Activated T-cell treated with anti-CD3 and anti-CD28 coated beads, Interleukin-2, amount 50 U/mL, for 48 hours (primary cell): ENCODE measurements around the gene NEU3.
"Not testable (repeated sequence)": the region's sequence is repeated elsewhere in the genome, so short reads cannot be mapped to it uniquely, and the experiment has no call there.

Experiments used
- DNase-seq, 2 experiments: peaks; one replicate each; pipeline ENCODE4 v3.0.0-alpha.2; 2020

The NEU3 gene

DNA sequence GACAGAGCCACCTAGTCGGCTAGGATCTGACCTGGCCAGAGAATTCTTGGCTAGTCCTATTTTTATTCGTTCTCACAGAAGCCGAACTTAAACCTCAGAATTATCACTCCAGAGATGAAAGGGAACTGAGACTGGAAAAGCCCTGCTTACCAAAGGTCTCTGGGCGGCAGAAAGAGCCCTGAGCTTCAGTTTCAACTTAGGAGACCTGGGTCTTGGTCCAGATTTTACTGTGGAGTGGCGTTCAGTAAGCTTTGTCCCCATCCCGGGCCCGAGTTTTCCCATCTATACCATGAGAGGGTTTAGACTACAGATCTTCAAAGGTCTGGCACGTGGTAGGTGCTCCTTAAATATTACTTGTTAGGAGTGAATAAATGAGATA lies 516 bp downstream of the NEU3 start:
- peak in 1 of 2 experiments; percentile 26 for DNase-seq

DNA sequence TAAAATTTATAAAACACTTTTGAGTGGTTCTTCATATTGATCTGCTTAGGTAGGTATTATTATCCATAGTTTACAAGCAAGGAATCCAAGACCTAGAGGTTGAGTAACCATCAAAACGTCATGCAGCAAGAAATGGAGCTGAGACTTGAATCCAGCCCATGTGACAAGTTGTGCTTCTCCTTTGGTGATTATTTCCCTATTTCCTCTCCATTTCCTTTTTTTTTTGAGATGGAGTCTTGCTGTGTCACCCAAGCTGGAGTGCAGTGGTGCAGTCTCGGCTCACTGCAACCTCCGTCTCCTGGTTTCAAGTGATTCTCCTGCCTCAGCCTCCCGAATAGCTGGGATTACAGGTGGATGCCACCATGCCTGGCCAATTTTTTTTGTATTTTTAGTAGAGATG lies 1.4 kb downstream of the NEU3 start:
- DNase-seq, result not testable (repeated sequence)

DNA sequence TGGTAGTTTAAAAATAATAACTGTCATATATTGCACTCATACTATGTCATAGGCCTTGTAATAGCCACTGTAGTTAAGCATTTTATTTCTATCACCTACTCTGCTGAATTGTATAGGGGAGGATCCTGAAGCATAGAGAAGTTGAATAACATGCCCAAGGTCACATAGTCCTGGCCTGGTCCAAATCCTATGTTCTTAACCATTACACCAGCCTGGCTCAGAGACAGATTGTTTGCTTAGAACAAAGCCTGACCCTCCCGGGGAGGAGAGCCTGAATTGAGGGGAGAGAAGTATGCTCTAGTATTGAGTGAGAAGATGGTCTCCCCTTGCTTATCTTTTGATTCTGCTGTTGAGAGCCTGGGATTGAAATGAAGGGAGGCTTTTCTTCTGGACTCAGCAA lies 2.2 kb downstream of the NEU3 start:
- no peak for DNase-seq

DNA sequence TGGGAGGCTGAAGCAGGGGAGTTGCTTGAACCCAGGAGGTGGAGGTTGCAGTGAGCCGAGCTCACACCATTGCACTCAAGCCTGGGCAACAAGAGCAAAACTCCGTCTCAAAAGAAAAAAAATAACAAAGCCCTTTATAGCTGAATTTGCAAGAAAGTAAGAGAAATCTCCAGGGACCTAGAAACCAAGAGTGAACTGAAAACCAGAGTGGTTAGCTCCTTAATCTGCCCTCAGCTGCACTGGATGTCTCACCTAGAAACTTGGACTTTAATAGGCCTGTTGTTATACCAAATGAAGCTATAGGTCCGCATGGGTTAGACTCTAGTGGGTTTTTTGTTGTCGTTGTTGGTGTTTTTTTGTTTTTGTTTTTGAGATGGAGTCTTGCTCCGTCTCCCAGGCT lies 4.1 kb downstream of the NEU3 start:
- no peak for DNase-seq

DNA sequence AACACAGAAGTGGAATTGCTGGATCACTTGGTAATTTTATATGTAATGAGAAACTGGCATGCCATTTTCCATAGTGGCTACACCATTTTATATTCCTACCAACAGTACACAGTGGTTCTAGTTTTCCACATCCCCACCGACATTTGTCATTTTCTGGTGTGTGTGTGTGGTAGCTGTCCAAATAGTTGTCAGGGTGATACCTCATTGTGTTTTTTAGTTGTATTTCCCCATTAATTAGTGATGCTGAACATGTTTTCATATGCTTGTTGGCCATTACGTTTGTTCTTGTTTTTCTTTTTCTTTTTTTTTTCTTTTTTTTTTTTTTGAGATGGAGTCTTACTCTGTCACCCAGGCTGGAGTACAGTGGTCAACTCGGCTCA lies 12.2 kb downstream of the NEU3 start:
- DNase-seq, result no peak

DNA sequence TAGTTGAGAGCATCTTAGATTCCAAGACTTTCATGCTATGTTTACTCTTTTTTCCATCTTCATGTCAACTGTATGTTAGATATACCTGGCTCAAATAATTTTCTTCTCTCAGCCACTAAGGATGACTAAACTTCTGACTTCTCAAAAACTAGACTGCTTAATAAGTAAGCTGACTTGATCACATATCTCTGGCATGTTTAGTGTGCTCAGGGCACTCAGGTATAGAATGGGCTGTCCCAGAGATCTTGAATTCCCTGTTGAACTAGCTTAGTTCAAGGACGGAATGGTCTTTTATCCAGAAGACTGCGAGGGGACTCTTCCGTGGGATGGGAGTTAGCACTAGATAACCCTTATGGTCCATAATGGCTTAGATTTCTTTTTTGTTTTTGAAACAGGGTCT lies 13.0 kb downstream of the NEU3 start:
- DNase-seq, result no peak

DNA sequence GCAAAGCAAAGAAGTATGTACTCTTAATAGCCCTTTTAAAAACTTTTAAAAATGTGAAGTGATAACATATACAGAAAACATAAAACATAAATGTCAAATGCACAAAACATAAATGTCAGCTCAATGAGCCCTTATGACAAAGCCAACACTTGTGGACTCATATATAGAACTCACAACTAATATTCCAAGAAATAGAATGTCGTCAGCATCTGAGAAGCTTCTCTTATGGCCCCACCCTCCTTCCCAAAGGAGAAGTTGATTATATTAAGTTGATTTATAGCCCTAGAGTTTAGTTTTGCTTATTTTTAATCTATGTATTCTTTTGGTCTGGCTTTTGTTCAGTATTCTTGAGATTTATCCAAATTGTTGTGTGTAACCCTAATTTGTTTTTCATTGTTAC lies 13.8 kb downstream of the NEU3 start:
- DNase-seq, result no peak

DNA sequence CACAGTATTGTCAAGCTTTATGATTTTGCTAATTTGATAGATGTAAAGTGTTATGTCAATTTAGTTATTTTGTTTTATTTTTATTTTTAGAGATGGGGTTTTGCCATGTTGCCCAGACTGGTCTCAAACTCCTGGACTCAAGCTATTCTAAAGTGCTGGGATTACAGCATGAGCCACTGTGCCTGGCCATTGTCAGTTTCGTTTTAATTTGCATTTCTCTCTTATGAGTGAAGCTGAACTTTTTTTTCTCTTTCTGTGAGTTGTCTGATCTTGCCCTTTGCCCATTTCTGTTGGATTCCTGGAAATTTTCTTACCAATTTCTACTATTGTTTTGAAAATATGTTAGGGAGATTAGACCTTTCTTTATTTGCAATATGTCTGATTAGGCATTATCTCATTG lies 15.5 kb downstream of the NEU3 start:
- DNase-seq, result no peak

DNA sequence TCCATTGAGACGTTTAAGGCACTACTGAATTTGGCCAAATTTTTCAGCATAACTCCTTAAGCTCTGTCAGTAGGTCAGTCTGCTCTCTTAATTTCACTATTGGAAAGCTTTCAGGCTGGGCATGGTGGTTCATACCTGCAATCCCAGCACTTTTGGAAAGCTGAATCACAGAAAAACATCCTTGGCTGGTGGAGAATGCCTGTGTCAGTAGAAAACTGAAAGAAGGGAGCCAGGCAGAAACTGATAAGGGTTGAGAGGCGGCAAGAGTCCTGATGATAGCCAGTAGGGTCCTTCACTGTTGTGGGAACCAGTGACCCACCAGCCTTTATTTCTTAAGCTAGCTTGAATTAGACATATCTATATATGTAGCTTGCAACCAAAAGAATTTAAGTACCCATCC lies 22.6 kb downstream of the NEU3 start:
- DNase-seq, result no peak

DNA sequence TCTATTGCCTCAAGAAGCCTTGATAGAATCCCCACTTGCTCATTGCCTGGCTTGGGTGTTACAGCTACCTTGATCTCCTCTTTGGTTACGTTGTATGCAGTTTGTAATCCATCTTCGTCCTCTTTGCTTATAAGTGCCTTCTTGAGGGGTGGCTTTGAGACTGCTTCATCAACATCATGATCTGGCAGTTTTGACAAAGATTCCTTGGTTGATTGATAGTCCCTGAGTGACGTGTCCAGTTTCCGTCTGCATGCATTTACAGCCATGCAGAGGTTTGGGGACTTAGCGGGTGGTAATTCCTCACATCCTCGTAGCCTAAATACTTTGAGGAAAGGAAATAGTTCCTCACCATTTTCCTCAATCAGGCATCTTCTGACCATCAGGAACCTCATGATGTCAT lies 23.1 kb downstream of the NEU3 start:
- DNase-seq, result no peak

DNA sequence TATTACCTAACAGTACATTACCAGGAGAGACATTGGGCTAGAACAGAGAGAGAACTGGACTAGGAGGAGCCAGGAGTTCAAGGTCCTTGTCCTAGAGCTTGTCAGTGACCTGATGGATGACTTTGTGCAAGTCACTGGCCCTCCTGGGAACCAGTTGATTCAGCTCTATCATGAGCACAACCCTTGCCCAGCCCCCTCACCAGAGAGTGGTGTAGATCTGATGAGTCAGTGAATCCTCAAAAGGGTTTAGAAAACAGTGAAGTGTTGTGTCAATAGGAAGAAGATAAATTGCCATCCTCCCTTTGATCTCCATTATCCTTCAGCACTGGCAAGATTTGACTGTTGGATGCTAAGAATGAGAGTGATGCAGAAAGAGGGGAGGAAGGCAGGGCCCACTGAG lies 24.3 kb downstream of the NEU3 start:
- no peak for DNase-seq

DNA sequence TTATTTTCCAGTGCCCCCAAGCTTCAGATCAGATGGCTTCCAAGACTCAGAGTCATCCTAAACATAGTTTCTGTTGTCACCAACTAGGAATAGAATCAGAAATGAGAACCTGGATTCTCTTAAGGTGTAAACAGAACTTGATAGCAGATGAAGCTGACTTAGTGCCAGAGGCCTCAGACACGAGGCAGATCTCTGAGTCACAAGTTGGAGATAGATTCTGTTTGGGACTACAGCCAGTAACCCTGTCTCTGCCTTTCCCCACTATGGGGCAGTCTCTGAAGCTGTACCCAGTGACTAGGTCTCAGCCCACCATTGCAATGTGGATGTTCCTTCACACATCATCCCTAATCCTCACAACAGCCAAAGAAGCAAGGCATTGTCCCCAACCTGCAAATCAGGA lies 25.4 kb downstream of the NEU3 start:
- DNase-seq, result no peak

DNA sequence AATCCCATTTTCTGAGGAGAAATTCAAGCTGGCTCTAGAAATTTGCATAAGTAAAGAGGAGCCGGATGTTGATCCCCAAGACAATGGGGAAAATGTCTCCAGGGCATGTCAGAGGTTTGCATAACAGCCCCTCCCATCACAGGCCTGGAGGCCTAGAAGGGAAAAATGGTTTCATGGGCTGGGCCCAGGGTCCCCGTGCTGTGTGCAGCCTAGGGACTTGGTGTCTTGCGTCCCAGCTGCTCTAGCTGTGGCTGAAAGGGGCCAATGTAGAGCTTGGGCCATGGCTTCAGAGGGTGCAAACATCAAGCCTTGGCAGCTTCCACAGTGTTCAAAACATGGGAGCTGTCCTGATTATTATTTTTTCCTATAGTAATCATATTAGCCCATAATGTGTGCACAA lies 30.5 kb downstream of the NEU3 start:
- DNase-seq, result not testable (repeated sequence)

DNA sequence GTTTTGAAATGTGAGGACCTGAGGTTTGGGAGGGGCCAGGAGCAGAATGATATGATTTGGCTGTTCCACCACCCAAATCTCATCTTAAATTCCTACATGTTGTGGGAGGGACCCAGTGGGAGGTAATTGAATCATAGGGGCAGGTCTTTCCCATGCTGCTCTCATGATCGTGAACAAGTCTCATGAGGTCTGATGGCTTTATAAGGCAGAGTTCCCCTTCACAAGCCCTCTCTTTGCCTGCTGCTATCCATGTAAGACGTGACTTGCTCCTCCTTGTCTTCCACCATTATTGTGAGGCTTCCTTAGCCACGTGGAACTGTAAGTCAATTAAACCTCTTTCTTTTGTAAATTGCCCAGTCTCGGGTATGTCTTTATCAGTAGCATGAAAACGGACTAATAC lies 31.6 kb downstream of the NEU3 start:
- DNase-seq, result not testable (repeated sequence)

DNA sequence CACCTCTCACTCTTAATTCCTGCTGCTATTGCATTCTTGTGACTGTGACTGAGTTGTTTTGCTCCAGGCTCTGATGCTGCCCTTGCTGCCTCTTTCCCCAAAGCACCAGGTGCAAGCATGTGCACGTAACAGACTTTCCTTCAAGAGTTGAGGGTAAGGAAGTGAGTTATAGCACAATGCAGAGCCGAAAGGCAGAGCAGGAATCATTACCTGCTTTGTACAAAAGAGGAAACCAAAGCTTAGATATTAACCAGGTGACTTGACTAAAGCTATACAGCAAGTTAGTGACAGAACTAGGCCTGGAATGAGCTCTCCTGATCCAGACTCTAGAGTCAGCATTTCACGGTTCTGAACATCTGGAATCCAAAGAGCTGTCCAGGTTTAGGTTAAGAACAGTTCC lies 33.6 kb downstream of the NEU3 start:
- no peak for DNase-seq

DNA sequence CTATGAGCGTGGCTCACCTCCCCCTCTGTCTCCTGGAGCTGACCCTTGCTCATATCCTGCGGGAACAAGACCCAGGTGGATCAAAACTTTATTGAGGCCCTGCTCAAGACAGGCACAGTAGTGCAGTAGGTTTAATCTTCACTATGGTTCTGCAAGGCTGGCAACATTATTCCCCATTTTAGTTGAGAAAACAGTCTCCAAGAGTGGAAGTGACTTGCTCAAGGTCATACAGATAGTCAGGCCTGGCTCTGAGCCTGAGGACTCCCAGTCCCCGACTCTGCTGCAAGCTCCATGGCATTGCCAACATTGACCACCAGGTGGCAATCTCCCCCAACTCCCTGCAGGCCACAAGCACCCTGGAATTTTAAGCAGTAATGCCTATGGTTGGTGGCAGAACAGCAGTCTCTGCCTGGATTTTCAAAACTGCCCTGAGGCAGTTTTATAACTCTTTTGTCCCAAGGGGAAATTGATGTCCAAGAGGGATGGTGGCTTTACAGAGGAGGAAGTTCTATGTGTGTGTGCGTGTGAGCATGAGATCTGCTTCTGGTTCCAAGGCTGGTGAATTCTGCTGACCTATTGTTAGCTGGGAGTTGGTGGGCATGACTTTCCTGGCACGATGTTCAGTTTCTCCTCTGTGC lies 34.1 kb downstream of the NEU3 start:
- DNase-seq, result peak; percentile 82 to 87

DNA sequence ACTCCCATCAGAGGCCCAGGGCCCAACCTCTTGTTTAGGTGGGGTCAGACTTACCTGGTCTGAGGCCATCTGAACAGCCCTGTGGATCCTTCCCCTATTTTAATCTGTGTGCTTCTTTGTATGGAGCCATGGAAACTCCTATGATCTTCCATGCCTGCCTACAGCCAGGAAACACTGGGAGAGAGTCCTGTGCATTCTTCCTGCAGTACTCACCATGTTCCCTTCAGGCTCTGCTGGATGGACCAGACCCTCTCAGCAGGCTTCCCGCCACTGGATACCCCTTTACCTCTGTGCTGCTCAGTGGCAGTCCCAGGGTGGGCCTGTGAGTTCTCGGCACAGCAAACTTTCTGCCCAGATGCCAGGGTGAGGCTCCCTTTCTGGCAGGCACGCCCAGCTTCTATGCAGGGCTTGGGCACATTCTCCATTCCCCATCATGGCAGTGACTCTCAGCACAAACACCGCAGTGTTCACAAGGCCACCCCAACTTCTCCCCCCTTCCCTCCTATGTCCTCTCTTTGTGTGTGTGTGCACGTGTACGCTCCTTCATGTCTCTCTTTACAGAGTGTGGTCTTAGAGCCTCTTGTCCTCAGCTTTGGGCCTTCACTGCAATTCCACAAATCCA lies 34.8 kb downstream of the NEU3 start:
- DNase-seq, result no peak

DNA sequence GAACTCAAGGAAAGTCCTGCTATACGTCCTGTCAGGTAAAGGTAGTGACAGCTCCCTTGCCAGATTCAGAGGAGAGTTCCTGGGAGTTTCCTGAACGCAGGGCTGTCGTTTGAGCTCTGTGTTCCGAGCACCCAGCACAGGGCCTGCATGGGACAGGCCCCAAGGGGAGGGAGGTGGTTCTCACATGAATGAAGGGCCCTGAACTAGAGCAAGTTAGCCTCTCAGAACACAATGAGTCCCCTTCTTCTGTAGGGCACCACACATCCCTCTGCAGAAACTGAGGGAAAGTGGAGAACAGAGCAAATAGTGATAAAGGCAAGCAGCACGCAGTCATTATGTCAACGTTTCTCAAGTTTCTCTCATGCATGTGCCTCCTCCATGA lies 35.3 kb downstream of the NEU3 start:
- DNase-seq, result no peak

DNA sequence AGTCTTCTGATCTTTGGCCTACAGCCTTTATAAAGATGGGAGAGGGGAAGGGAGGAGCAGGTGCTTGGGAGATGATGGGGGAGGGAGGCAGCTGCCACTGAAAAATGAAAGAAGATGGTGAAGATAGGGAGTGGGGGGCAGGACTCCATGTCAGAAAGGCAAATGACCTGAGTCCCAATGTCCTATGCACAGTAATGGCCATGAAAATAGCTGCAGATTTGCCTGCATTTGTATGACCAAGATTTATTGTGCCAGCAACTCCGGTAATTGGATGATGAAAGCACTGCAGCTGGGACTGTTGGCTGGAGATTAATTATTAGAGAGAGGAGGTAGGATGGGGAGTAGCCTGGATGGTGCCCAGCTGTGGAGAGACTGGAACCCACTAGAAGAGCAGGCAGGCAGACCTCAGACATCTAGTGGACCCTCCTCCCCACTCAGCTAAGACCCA lies 36.1 kb downstream of the NEU3 start:
- DNase-seq, result no peak

DNA sequence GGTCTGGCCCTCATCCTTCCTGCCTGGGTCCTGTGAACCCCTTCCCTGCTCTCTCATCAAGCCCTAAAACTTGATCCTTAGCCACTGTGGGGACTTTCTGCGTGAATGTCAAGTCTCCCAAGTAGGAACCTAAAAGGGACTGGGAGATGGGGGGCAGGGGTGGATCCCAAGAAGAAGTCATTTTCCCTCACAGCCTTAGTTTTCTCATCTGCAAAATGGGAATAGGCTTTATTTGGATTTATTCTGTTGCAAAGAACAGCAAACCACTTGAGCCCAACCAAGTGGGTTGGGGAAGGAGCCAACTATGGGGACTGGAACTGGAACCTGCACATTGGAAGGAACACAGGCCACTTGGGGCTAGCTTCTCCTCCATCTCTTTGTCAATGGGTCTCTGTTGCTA lies 36.8 kb downstream of the NEU3 start:
- no peak for DNase-seq

DNA sequence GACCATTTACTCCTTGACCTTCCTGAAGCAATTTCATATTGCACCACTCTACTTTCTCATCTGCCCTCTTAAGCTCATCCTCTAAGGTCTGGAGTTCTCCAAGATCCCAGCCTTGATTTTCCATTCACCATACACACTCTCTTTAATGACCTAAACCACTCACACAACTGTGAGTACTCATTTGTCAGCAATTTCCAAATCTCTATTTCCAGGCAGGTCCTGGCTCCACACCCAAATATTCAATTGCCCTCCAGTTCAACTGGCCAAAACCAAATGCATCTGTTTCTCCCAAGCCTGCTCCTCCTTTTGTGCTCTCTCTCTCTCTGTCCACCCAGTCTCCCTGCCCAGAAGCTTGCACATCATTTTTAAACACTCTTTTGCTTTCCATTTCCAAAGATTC lies 39.6 kb downstream of the NEU3 start:
- no peak for DNase-seq

DNA sequence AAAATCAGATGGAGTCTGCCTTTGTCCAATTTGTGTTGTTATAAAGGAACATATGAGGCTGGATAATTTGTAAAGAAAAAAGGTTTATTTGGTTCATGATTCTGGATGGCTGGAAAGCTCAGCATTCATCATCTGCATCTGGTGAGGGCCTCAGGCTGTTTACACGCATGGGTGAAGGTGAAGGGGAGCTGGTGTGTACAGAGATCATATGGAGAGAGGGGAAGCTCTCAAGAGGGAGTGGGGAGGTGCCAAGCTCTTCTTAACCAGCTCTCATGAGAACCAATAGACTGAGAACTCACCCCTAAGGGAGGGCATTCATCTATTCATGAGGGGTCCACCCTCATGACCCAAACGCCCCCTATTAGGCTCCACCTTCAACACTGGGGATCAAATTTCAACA lies 40.0 kb downstream of the NEU3 start:
- DNase-seq, result no peak

DNA sequence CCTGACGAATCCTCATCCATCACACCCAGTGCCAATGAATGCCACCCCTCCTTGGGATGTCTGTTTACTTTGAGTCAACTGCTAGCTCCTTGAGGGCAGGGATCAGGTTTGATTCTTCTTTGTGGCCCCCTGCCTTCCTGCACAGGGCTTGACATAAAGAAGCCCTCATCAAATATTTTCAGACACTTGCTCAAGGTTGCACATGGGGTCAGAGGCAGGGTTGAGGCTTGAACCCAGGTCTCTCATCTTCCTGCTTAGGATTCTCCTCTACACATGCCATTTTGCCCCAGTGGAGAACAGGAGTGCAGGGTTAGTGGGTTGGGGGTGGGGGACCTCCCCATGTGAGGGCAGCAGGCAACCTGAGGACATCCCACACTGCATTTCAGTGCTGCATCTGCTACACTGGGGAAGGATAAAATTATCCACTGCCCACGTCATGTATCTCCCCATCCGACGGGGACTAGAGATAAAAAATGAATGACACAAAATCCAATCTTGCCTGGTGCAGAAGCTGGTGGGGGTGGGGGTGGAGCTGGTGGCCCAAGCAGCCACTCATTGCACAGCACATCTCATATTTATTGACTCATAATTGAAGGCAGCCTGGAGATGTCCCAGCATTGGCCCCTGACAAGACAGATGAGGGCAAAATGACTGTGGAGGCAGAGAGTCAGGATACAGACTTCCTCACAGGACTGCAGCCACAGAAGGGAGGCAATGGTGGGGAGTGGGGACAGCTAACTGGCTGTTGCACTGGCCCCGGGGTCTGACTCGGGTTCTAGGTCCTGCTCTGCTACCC lies 41.3 kb downstream of the NEU3 start:
- no peak for DNase-seq

DNA sequence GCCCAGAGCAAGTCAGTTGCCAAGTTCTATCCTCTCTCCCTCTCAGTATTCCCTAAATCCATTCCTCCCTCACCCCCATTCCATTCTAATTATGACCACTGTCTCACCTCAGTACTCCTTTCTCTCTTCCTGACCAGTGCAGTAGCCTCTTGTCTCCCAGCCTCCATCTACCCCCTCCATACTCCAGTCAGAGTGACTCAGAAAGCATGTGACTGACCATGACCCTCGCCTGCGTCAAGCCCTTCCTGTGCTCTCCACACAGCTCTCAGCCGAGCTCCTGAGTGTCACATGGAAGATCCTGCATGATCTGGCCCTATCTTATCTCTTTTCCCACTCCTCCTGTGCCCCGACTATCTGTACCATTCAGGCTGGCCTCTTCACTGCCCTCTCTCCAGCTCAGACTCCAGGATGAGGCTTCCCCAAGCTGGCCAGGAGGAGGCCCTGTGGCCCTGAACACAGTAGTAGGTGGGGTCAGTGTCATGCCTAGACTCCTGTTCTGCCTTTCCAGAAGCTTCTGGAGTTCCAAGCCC lies 42.6 kb downstream of the NEU3 start:
- no peak for DNase-seq
